C4-2B (cell line): Measurements from ENCODE around the gene IL23A.
A peak's percentile ranks its signal among the peaks of the same experiment; 100 is the strongest.

Experiments used
- H3K27ac ChIP-seq: fragments of 450-650 bp; 2 replicates; pipeline ENCODE4 v1.5.1; 2017
- CTCF ChIP-seq: fragments of 450-650 bp; conservative IDR thresholded peaks from 2 replicates; pipeline ENCODE4 v1.5.1; 2017; ENCODE audit warnings: mild to moderate bottlenecking
- ZFX ChIP-seq: fragments of 450-650 bp; IDR thresholded peaks from 2 replicates; pipeline ENCODE4 v1.6.1; 2017

IL23A gene

GRCh38 chr12:56338308-56339157 lies at the start of gene IL23A:
Gene IL23A (plus strand): TSS chr12:56338884. CDS start chr12:56339045, 161 bp downstream.
- H3K27ac ChIP-seq, result no peak within 1 kb of the TSS
- TF ChIP-seq ZFX (no peak), CTCF (no peak)

GRCh38 chr12:56293795-56294194 lies 44.9 kb upstream of the IL23A start:
- TF ChIP-seq ZFX, result no peak
- TF ChIP-seq CTCF, result no peak

GRCh38 chr12:56296295-56296694 lies 42.4 kb upstream of the IL23A start:
- TF ChIP-seq CTCF (no peak), ZFX (no peak)
- no peak overlapping the region for H3K27ac ChIP-seq

More at GRCh38 chr12:56293795-56294194, 44.9 kb upstream of the IL23A start:
- no peak overlapping the region; the same call in 1 of the 2 replicates for H3K27ac ChIP-seq

- H3K27ac ChIP-seq, result no peak overlapping the region
- no peak for TF ChIP-seq CTCF
- no peak for TF ChIP-seq ZFX
These were observed 41.3 kb upstream of the IL23A start for GRCh38 chr12:56297400-56297799.

- peak overlapping the region; percentile 97 for H3K27ac ChIP-seq
These were observed 39.9 kb upstream of the IL23A start for GRCh38 chr12:56298828-56299227.

GRCh38 chr12:56299308-56299852 lies 39.3 kb upstream of the IL23A start:
- TF ChIP-seq CTCF (no peak), ZFX (no peak)
- peak overlapping the region; percentile 97 for H3K27ac ChIP-seq

More at GRCh38 chr12:56298828-56299227, 39.9 kb upstream of the IL23A start:
- no peak for TF ChIP-seq CTCF
- no peak for TF ChIP-seq ZFX

- TF ChIP-seq CTCF (no peak), ZFX (peak; percentile 71)
- H3K27ac ChIP-seq, result peak within 1 kb of the TSS; percentile 97
These were observed 38.6 kb upstream of the IL23A start, which contains the start of gene CS for GRCh38 chr12:56299853-56300643. Gene CS (minus strand): TSS chr12:56300330. CDS start chr12:56300201, 129 bp downstream.
